ENCODE results near the gene VWA3A.
"Not testable (repeated sequence)": the region's sequence is repeated elsewhere in the genome, so short reads cannot be mapped to it uniquely, and the experiment has no call there.

Gene VWA3A

GRCh38 chr16:22089910-22090309 is 2.4 kb upstream of the VWA3A start:
- DNase-seq, result no peak

GRCh38 chr16:22091721-22092120 is 620 bp upstream of the VWA3A start:
- DNase-seq, result no peak

- no peak for DNase-seq
These were observed 990 bp downstream of the VWA3A start for GRCh38 chr16:22093331-22093730.

GRCh38 chr16:22093996-22094395 is 1.7 kb downstream of the VWA3A start:
- DNase-seq, result peak; percentile 6

- peak; percentile 16 for DNase-seq
These were observed 6.3 kb downstream of the VWA3A start for GRCh38 chr16:22098405-22099255.

GRCh38 chr16:22099256-22099975 is 7.1 kb downstream of the VWA3A start:
- no peak for DNase-seq

GRCh38 chr16:22103441-22103840 is 11.1 kb downstream of the VWA3A start:
- DNase-seq, result no peak

- no peak for DNase-seq
These were observed 17.0 kb downstream of the VWA3A start for GRCh38 chr16:22109258-22109898.

GRCh38 chr16:22111629-22112028 is 19.3 kb downstream of the VWA3A start:
- not testable (repeated sequence) for DNase-seq

GRCh38 chr16:22116095-22116700 is 23.9 kb downstream of the VWA3A start:
- no peak for DNase-seq

GRCh38 chr16:22117609-22118008 is 25.3 kb downstream of the VWA3A start:
- DNase-seq, result no peak

- no peak for DNase-seq
These were observed 28.1 kb downstream of the VWA3A start for GRCh38 chr16:22120440-22120839.

- no peak for DNase-seq
These were observed 29.9 kb downstream of the VWA3A start for GRCh38 chr16:22122239-22122638.

- no peak for DNase-seq
These were observed 30.8 kb downstream of the VWA3A start for GRCh38 chr16:22123146-22123545.

- DNase-seq, result no peak
These were observed 31.6 kb downstream of the VWA3A start for GRCh38 chr16:22123759-22124490.

GRCh38 chr16:22124583-22125284 is 32.4 kb downstream of the VWA3A start:
- DNase-seq, result no peak

GRCh38 chr16:22126037-22126558 is 33.8 kb downstream of the VWA3A start:
- DNase-seq, result no peak

GRCh38 chr16:22128537-22128936 is 36.2 kb downstream of the VWA3A start:
- DNase-seq, result not testable (repeated sequence)

GRCh38 chr16:22130528-22130927 is 38.2 kb downstream of the VWA3A start:
- no peak for DNase-seq

GRCh38 chr16:22132801-22133200 is 40.5 kb downstream of the VWA3A start:
- DNase-seq, result no peak

GRCh38 chr16:22138482-22138881 is 46.1 kb downstream of the VWA3A start:
- DNase-seq, result no peak

Measured in right kidney (tissue), 1 donor.